ENCODE results near the gene CDK5RAP2. TPM values are rescaled to one million over a fixed set of nuclear protein-coding genes. Genes with fewer than 3 reads are reported as not detected.

CDK5RAP2 gene
- total and polyA plus RNA-seq, 9 of the 15 experiments (the other 6 are each of a cell fraction or from before 2014, with no cell fraction given), result 19.9 to 68.8 (median 42.2) TPM

- ChIA-PET POLR2A (interaction anchor here (1.0 kb wide), 1 partner anchor 24 kb away, joined by 3 read pairs; no protein-coding TSS in a partner anchor), CTCF (ENCODE audit: low intra/inter-chr PET ratio) (no interaction called here)
- H3K9me3 ChIP-seq (replicated peaks; ENCODE audit: control insufficient read depth, insufficient read depth, low read depth, low read length), result peaks cover 5% of the 10 kb centered on the region; the same call in 1 of the 2 replicates
- no peak overlapping the region for H2AFZ ChIP-seq (ENCODE audit: low read depth, low read length)
- H3K27ac ChIP-seq (ENCODE audit: extremely low read depth, low read depth, low read length), result no peak overlapping the region
- FAIRE-seq, result no peak
- intact Hi-C loops (cut with micrococcal nuclease) (no loop called here), in situ Hi-C loops (cut with MboI) (no loop called here)
- no peaks in the 10 kb centered on the region for H3K36me3 ChIP-seq (ENCODE audit: control insufficient read depth, insufficient read depth, low read length)
- BruUV-seq (replicated peaks), result no TSS peak
- DNase-seq (ENCODE audit: extremely low read depth in 1 of 4, low spot score in 3 of 4), result no peak
- H3K9ac ChIP-seq (ENCODE audit: insufficient read depth in 1 of 2, low read depth in 2 of 2, low read length in 2 of 2), result no peak overlapping the region
- peaks cover 0 to 6% of the 10 kb centered on the region in 2 experiments; a peak in 1 of 5 replicates for H3K4me1 ChIP-seq (replicated peaks in 1 of 2; ENCODE audit: control insufficient read depth in 2 of 2, insufficient read depth in 2 of 2, low read length in 2 of 2)
- H3K79me2 ChIP-seq (ENCODE audit: control insufficient read depth, insufficient read depth, low read length), result no peaks in the 10 kb centered on the region
- no peak overlapping the region for H3K4me3 ChIP-seq
- H3K9me1 ChIP-seq (ENCODE audit: control insufficient read depth, insufficient read depth, low read length), result no peaks in the 10 kb centered on the region
- H3K4me2 ChIP-seq (ENCODE audit: insufficient read depth, low read length), result no peak overlapping the region
- ATAC-seq, result no peak
- WGBS (ENCODE audit: insufficient coverage, low coverage, missing lambda C conversion rate), result 7% methylated on average over 5 of the region's 5 CpGs
- H4K20me1 ChIP-seq (replicated peaks; ENCODE audit: control insufficient read depth, insufficient read depth, low read length), result no peaks in the 10 kb centered on the region
- TF ChIP-seq E2F4 (CRISPR knock-in tag; IDR thresholded peaks at IDR 0.05; ENCODE audit: low read depth) (no peak), NR2F6 (CRISPR knock-in tag; IDR thresholded peaks at IDR 0.05) (no peak), ELF1 (tag; IDR thresholded peaks at IDR 0.05) (no peak), RBFOX2 (IDR thresholded peaks at IDR 0.05; ENCODE audit: low read depth, low read length) (no peak)
- TF ChIP-seq, protein P1, sequence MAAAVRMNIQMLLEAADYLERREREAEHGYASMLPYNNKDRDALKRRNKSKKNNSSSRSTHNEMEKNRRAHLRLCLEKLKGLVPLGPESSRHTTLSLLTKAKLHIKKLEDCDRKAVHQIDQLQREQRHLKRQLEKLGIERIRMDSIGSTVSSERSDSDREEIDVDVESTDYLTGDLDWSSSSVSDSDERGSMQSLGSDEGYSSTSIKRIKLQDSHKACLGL (CRISPR knock-in tag; IDR thresholded peaks at IDR 0.05; ENCODE audit: borderline replicate concordance, poor library complexity, severe bottlenecking), result no peak
- peaks cover 22 to 48% of the 10 kb centered on the region in 2 experiments for H3K27me3 ChIP-seq (ENCODE audit: control insufficient read depth in 2 of 2, insufficient read depth in 2 of 2, low read length in 2 of 2)
Measured at GRCh38 chr9:120378680-120379079, 201.3 kb downstream of the CDK5RAP2 start.

Measured in K562 (cell line).